SU-DHL-6 (cell line): ENCODE data around the gene NDUFC1.

Experiments used
- EZH2phosphoT487 ChIP-seq: fragments of 200-600 bp; sonication (generic), shearing (Covaris generic); conservative IDR thresholded peaks from 2 replicates; pipeline ENCODE4 v1.6.1; 2018; ENCODE audit warnings: mild to moderate bottlenecking, antibody characterized with exemption, low read length, moderate library complexity, mixed read lengths
- TF ChIP-seq, protein P1 (sequence below): fragments of 200-600 bp; sonication (generic); IDR thresholded peaks from one replicate; pipeline ENCODE4 v1.5.1; 2017; ENCODE audit warnings: antibody characterized with exemption, mild to moderate bottlenecking, low read length, moderate library complexity; ENCODE audit not compliant: insufficient read depth, poor library complexity, severe bottlenecking

DNA sequence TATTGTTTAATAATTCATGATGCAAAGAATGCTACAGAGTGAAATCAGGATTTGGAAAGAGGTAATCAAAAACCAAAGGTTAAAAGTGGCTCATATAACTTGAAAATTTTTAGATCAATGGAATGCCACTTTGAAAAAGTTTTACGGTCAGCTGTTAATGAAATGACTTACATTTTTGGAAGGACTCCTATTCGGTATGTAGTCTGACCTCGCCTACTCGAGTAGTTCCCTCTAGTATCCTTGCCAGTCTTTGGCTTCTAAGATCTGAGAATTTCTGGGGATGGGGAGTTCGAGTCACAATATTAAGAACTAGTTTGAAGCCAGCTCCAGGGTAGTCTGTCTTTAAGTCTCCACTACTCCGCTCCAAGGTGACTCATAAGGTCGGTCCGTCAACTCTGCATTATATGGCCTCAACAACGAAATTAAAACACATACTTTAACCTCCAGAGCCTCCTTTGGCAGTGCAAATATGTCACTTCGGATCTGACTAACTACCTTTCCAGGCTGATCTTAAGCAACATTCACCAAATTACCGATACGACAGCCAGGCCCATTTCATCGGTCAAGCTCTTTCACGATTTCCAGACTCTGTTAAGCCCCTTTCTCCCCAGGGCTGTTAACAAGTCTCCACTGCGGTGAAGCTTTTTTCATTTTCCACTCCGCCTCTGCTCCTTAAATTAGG is 1.7 kb downstream of the NDUFC1 start:
- TF ChIP-seq, protein P1, sequence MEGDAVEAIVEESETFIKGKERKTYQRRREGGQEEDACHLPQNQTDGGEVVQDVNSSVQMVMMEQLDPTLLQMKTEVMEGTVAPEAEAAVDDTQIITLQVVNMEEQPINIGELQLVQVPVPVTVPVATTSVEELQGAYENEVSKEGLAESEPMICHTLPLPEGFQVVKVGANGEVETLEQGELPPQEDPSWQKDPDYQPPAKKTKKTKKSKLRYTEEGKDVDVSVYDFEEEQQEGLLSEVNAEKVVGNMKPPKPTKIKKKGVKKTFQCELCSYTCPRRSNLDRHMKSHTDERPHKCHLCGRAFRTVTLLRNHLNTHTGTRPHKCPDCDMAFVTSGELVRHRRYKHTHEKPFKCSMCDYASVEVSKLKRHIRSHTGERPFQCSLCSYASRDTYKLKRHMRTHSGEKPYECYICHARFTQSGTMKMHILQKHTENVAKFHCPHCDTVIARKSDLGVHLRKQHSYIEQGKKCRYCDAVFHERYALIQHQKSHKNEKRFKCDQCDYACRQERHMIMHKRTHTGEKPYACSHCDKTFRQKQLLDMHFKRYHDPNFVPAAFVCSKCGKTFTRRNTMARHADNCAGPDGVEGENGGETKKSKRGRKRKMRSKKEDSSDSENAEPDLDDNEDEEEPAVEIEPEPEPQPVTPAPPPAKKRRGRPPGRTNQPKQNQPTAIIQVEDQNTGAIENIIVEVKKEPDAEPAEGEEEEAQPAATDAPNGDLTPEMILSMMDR = no peak
- no peak for TF ChIP-seq EZH2phosphoT487
